SJCRH30 (cell line): ENCODE results near the gene LMNTD1. TPM values are rescaled to one million over a fixed set of nuclear protein-coding genes. Genes with fewer than 3 reads are reported as not detected.
"Not testable (repeated sequence)": the region's sequence is repeated elsewhere in the genome, so short reads cannot be mapped to it uniquely, and the experiment has no call there.

ENCODE experiments used
- DNase-seq, 2 experiments: peaks; one replicate each; pipeline ENCODE4 v3.0.0-alpha.2; 2015 to 2020
- H3K27ac ChIP-seq: fragments of 250-450 bp; sonication (Bioruptor Pico); 2 replicates; pipeline ENCODE4 v1.5.1; 2020; ENCODE audit warnings: mild to moderate bottlenecking, moderate library complexity
- H3K27me3 ChIP-seq: fragments of 250-450 bp; sonication (Bioruptor Pico); 2 replicates; pipeline ENCODE4 v1.5.1; 2020; ENCODE audit warnings: mild to moderate bottlenecking, moderate library complexity
- H3K36me3 ChIP-seq: fragments of 250-450 bp; sonication (Bioruptor Pico); 2 replicates; pipeline ENCODE4 v1.5.1; 2020; ENCODE audit warnings: mild to moderate bottlenecking, moderate library complexity
- H3K4me1 ChIP-seq: fragments of 250-450 bp; sonication (Bioruptor Pico); 2 replicates; pipeline ENCODE4 v1.5.1; 2020; ENCODE audit warnings: mild to moderate bottlenecking, moderate library complexity
- H3K4me3 ChIP-seq: fragments of 250-450 bp; sonication (Bioruptor Pico); 2 replicates; pipeline ENCODE4 v1.5.1; 2020; ENCODE audit warnings: mild to moderate bottlenecking, moderate library complexity
- H3K9me3 ChIP-seq: fragments of 250-450 bp; sonication (Bioruptor Pico); replicated peaks from 2 replicates; pipeline ENCODE4 v1.5.1; 2020; ENCODE audit warnings: mild to moderate bottlenecking, moderate library complexity
- total RNA-seq: library from RNA; depleted of rRNA; stranded (reverse); fragments of >200 nt; shearing (Covaris generic); gene quantifications from 2 replicates; pipeline ENCODE4 v1.2.3, GENCODE V29; 2014

Gene LMNTD1
- total RNA-seq, 1 experiment from 2014 or later, result not detected

DNA sequence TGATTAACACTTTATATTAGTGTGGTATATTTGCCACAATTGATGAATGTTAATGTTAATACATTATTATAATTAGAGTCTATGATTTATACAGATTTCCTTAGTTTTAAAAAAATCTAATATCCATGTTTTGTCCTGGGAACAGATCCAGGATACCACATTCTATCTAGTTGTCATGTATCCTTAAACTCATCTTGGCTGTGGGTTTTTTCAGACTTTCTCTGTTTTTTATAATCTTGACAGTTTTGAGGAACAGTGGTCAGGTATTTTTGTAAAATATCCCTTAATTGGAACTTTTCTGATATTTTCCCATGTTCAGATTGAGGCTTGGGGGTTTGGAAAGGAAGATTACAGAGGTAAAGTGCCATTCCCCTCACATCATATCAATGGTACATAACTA is 104.1 kb downstream of the LMNTD1 start:
- Histone ChIP-seq H3K4me1 (no peaks in the 10 kb centered on the region), H3K27ac (no peak overlapping the region), H3K9me3 (no peaks in the 10 kb centered on the region), H3K4me3 (no peak overlapping the region), H3K27me3 (peaks cover 4% of the 10 kb centered on the region; the same call in 1 of the 2 replicates), H3K36me3 (no peaks in the 10 kb centered on the region)
- DNase-seq, result no peak

DNA sequence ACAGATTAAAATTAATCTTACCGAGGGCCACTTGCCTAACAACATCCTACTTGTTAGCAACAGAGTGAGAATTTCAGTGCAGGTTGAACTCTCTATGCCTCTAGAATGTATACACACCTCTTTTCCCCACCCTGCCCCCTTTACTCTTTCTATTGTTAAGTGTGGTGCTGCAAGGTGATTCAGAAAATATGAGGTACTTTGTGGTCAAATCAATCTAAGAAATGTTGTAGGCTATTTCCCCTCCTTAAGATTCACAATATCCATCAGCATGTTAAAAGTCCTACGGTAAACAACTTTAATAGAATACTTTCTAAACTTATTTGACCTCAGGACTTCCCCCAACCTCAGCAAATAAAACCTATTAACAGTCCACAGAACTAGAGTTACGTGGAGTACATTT is 106.0 kb downstream of the LMNTD1 start:
- Histone ChIP-seq H3K9me3 (no peaks in the 10 kb centered on the region), H3K36me3 (no peaks in the 10 kb centered on the region), H3K4me3 (no peak overlapping the region), H3K4me1 (no peaks in the 10 kb centered on the region), H3K27ac (no peak overlapping the region), H3K27me3 (peaks cover 4% of the 10 kb centered on the region; the same call in 1 of the 2 replicates)
- no peak for DNase-seq

DNA sequence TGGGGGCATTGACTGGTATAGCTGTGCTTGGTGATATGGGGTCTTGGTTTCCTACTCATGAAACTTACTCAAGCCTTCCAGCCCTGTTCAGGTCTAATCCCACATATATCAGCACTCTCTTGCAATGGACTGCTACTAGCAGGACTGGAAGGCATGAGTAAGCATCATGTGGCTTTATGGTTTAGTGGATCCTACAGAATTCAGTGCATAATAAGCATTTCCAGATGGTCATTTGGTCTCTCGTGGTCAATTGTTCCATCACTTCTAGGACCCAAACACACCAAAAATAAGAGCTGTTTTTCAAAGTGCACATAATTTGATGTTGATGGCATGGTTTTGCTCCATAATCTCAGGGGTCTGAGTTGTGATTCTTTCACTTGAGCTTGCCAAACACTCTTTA is 114.4 kb downstream of the LMNTD1 start:
- H3K4me3 ChIP-seq, result no peak overlapping the region
- H3K27me3 ChIP-seq, result no peaks in the 10 kb centered on the region
- no peaks in the 10 kb centered on the region for H3K4me1 ChIP-seq
- no peak for DNase-seq
- H3K9me3 ChIP-seq, result no peaks in the 10 kb centered on the region
- no peak overlapping the region for H3K27ac ChIP-seq
- no peaks in the 10 kb centered on the region for H3K36me3 ChIP-seq

DNA sequence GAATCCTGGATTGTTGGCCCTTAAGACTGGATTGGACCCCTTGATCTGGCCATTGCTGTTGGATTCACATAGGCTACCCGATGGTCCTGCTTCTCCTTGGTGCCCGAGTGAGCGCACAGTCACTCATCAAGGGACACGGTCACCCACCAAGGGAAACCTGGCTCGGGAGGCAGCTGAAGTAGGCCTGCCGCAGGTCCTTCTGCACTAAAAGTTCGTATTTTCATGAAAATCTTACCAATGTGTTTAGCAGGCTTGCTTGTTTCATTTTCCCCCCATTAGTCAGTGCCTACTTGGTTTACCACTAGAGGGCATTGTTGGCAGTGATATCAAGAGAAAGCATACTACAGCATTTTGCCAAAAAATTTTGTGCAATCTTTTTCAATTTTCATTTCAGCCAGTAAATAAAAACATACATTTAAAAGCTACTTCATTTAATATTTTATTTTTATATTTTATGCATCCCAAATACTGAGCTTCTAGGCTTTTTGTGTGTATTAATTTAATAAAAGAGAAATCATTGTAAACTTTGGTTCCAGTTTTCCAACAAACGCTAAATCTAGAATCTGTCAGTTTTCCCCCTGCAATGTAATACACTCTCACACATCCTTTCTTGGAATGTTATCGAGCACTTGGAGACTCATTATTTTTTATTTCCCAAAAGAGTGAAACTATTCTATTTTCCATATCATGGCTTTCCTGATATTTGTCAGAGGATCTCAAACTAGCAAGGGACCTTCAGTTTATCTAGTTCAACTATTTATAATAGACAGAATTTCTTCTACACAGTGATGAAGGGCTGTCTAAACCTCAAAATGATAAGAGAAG is 116.7 kb downstream of the LMNTD1 start:
- Histone ChIP-seq H3K9me3 (no peaks in the 10 kb centered on the region), H3K27ac (no peak overlapping the region), H3K36me3 (no peaks in the 10 kb centered on the region), H3K4me3 (peak overlapping the region; percentile 15; the same call in 1 of the 2 replicates), H3K4me1 (no peaks in the 10 kb centered on the region), H3K27me3 (no peaks in the 10 kb centered on the region)
- DNase-seq, result peak; percentile 32 to 79

DNA sequence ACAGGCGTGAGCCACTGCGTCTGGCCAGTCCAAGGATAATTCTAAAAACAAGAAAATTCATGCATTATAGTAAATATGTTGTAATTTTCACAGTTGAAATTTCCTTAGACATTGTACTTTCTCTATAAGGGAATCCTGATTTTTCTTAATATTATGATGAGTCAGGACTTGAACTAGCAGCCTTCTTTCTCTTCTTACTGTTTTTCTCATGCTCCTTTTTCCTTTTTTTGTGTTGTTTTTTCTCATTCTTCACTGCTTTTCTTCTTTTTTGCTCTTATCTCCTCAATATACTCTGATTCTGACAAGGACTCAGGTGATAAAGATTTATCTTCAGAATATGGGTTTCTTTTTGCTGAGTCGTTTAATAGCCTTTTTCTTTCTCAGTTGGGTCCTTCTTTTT is 117.7 kb downstream of the LMNTD1 start:
- no peaks in the 10 kb centered on the region for H3K9me3 ChIP-seq
- no peaks in the 10 kb centered on the region for H3K36me3 ChIP-seq
- H3K4me1 ChIP-seq, result no peaks in the 10 kb centered on the region
- H3K4me3 ChIP-seq, result no peak overlapping the region
- H3K27ac ChIP-seq, result no peak overlapping the region
- H3K27me3 ChIP-seq, result no peaks in the 10 kb centered on the region
- no peak for DNase-seq

DNA sequence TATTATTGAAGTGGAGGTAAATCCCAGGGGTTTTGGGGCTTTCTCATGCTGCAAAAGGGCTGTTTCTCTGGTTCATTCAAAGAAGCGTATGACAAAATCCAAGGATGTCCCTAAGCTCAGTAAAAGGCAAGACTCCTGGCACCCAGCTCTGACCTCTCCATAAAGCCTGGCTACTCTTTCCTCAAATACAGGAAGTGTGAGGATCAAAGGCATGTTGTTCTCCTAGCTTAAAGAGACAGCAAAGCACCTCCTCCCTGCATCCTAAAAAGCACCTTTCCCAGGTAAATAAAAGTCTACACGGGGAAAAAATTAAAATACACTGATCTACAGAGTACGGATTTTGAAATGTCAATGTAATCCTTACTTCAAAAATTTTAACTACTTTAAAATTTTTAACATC is 118.6 kb downstream of the LMNTD1 start:
- no peaks in the 10 kb centered on the region for H3K4me1 ChIP-seq
- H3K36me3 ChIP-seq, result no peaks in the 10 kb centered on the region
- H3K27ac ChIP-seq, result no peak overlapping the region
- H3K4me3 ChIP-seq, result no peak overlapping the region
- DNase-seq, result peak in 1 of 2 experiments; percentile 6
- H3K9me3 ChIP-seq, result no peaks in the 10 kb centered on the region
- no peaks in the 10 kb centered on the region for H3K27me3 ChIP-seq

DNA sequence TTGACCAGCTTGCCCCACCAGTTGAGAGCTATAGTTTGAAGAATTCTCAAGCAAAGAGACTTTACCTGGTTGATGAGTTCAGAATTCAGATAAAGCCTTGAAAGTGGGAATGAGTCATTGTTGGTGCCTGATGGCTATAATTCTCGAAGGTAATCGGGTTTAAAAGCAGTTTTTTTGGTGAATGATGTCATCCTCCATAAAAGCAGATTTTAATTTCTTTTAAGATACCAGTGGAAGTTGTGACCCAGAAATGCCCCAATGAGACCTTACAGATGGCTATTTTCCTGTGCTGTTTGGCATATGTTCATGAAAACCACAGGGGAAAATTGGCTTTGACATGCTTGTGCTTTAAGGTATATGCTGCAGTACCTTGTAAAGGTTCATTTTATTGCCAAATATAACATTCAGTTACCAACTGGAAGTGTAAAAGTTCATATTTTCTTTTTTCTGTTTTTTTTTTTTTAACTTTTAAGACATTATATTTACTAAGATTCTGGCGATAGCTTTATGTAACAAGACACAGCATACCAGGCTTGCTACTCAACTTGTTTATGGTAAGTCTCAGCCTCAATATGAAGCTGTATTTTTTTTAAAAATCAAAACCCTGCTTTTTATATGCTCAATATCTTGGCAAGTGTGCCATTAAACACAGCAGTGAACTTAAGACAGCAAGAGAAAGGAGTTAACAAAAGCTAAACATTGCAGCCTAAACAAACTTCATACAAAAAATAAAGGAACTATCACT is 119.3 kb downstream of the LMNTD1 start:
- no peaks in the 10 kb centered on the region for H3K36me3 ChIP-seq
- H3K27ac ChIP-seq, result no peak overlapping the region
- DNase-seq, result no peak
- no peaks in the 10 kb centered on the region for H3K27me3 ChIP-seq
- no peaks in the 10 kb centered on the region for H3K4me1 ChIP-seq
- H3K9me3 ChIP-seq, result no peaks in the 10 kb centered on the region
- H3K4me3 ChIP-seq, result no peak overlapping the region

DNA sequence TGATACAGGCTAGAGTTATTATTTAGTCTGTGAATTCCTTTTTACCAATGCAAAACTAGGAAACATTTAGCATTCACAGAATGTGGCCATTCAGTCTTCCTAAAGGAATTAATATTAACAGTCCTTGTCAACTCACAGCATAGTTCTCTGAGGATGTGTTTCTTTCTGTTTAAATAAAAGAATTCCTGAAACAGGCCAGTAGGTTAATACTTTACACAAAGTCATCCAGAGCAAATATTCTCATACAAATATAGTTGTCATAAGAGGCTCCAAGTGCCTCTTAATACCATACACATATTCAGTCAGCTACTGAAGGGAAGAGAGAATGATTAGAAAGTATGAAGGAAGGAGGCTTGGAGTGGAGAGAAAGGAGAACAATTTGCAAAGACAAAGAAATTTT is 120.1 kb downstream of the LMNTD1 start:
- Histone ChIP-seq H3K27me3 (no peaks in the 10 kb centered on the region), H3K4me1 (no peaks in the 10 kb centered on the region), H3K9me3 (no peaks in the 10 kb centered on the region), H3K27ac (no peak overlapping the region), H3K36me3 (no peaks in the 10 kb centered on the region), H3K4me3 (no peak overlapping the region)
- no peak for DNase-seq

DNA sequence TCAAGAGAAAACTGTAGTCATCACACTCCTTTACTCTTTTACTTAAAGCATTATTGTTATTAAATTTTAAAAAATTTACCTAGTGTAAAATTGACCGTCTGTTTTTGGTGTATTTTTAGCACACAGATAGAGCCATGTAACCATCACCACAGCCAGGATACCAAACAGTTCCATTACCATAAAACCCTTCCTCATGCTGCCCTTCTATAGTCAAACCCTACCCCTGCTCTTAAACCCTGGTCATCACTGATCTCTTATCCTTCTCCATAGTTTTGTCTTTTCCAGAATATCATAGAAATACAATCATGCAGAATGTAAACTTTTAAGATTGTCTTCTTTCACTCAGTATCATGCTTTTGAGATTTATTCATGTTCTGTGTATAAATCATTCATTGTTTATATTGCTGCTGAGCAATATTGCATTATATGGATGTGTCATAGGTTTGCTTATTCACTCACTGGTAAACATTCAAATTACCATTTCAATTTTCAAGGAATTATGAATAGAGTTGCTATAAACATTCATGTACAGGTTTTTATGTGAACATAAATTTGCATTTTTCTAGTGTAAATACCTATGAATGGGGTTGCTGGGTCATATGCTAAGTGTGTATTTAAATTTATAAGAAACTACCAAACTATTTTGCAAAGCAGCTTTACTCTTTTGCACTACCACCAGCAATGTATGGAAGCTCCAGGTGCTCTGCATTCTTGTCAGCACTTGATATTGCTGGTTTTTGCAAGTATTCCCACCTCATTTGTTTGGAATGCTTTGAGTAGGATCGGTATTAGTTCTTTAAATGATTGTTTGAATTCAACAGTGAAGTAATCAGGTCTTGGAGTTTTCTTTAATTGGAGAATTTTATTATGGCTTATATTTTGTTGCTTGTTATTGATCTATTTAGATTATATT is 125.5 kb downstream of the LMNTD1 start:
- Histone ChIP-seq H3K36me3 (no peaks in the 10 kb centered on the region), H3K9me3 (no peaks in the 10 kb centered on the region), H3K4me3 (no peak overlapping the region), H3K27me3 (no peaks in the 10 kb centered on the region), H3K27ac (no peak overlapping the region), H3K4me1 (no peaks in the 10 kb centered on the region)
- DNase-seq, result no peak

DNA sequence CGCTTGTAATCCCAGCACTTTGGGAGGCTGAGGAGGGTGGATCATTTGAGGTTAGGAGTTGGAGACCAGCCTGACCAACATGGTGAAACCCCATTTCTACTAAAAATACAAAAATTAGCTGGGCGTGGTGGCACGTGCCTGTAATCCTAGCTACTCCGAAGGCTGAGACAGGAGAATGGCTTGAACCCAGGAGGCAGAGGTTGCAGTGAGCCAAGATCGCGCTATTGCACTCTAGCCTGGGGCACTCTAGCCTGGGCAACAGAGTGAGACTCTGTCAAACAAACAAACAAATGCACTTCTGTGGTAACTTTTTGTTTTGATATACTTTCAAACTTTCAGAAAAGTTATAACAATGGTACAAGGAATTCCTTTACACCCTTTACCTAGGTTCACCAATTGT is 126.3 kb downstream of the LMNTD1 start:
- not testable (repeated sequence) for H3K27ac ChIP-seq, H3K4me3 ChIP-seq, H3K36me3 ChIP-seq, H3K4me1 ChIP-seq, H3K27me3 ChIP-seq, DNase-seq, H3K9me3 ChIP-seq
